Fibroblast of gingiva (primary cell): ENCODE results near the gene RHOBTB1.
A peak's percentile ranks its signal among the peaks of the same experiment; 100 is the strongest.

ENCODE experiments used
- DNase-seq: peaks from one replicate; pipeline ENCODE4 v3.0.0-alpha.2; 2011; ENCODE audit warnings: low read depth

RHOBTB1 gene

GRCh38 chr10:60965696-60966095, 21.7 kb upstream of the RHOBTB1 start:
- no peak for DNase-seq

GRCh38 chr10:60964257-60965235, 20.6 kb upstream of the RHOBTB1 start:
- peak; percentile 80 for DNase-seq

GRCh38 chr10:60963441-60964256, 19.7 kb upstream of the RHOBTB1 start:
- DNase-seq, result peak; percentile 22

GRCh38 chr10:60962946-60963345, 19.0 kb upstream of the RHOBTB1 start:
- DNase-seq, result peak; percentile 71

- DNase-seq, result no peak
Measured at GRCh38 chr10:60960913-60961312, 16.9 kb upstream of the RHOBTB1 start.

GRCh38 chr10:60960031-60960430, 16.0 kb upstream of the RHOBTB1 start:
- DNase-seq, result no peak

GRCh38 chr10:60958892-60959601, 15.1 kb upstream of the RHOBTB1 start:
- peak; percentile 26 for DNase-seq

GRCh38 chr10:60957667-60958221, 13.8 kb upstream of the RHOBTB1 start:
- DNase-seq, result no peak

- DNase-seq, result peak; percentile 42
Measured at GRCh38 chr10:60955957-60956425, 12.0 kb upstream of the RHOBTB1 start.

- no peak for DNase-seq
Measured at GRCh38 chr10:60955316-60955715, 11.3 kb upstream of the RHOBTB1 start.

- DNase-seq, result no peak
Measured at GRCh38 chr10:60954035-60954434, 10.1 kb upstream of the RHOBTB1 start.

GRCh38 chr10:60953420-60953819, 9.4 kb upstream of the RHOBTB1 start:
- DNase-seq, result no peak

GRCh38 chr10:60952846-60953220, 8.8 kb upstream of the RHOBTB1 start:
- no peak for DNase-seq

GRCh38 chr10:60952067-60952845, 8.3 kb upstream of the RHOBTB1 start:
- DNase-seq, result no peak

- DNase-seq, result no peak
Measured at GRCh38 chr10:60951272-60951724, 7.3 kb upstream of the RHOBTB1 start.

GRCh38 chr10:60950300-60950699, 6.3 kb upstream of the RHOBTB1 start:
- no peak for DNase-seq

GRCh38 chr10:60948851-60949250, 4.9 kb upstream of the RHOBTB1 start:
- DNase-seq, result no peak

GRCh38 chr10:60944910-60945297, 919 bp upstream of the RHOBTB1 start:
- no peak for DNase-seq

GRCh38 chr10:60943316-60944057, 498 bp downstream of the RHOBTB1 start:
- DNase-seq, result peak; percentile 55

GRCh38 chr10:60942788-60943315, 1.1 kb downstream of the RHOBTB1 start:
- no peak for DNase-seq
